ENCODE results near the gene SFRP4. TPM values are rescaled to one million over a fixed set of nuclear protein-coding genes. Genes with fewer than 3 reads are reported as not detected.
"Not testable (repeated sequence)": the region's sequence is repeated elsewhere in the genome, so short reads cannot be mapped to it uniquely, and the experiment has no call there.

SFRP4 gene
- polyA plus RNA-seq = under 1 TPM; 0.06 to 0.15 TPM

DNA sequence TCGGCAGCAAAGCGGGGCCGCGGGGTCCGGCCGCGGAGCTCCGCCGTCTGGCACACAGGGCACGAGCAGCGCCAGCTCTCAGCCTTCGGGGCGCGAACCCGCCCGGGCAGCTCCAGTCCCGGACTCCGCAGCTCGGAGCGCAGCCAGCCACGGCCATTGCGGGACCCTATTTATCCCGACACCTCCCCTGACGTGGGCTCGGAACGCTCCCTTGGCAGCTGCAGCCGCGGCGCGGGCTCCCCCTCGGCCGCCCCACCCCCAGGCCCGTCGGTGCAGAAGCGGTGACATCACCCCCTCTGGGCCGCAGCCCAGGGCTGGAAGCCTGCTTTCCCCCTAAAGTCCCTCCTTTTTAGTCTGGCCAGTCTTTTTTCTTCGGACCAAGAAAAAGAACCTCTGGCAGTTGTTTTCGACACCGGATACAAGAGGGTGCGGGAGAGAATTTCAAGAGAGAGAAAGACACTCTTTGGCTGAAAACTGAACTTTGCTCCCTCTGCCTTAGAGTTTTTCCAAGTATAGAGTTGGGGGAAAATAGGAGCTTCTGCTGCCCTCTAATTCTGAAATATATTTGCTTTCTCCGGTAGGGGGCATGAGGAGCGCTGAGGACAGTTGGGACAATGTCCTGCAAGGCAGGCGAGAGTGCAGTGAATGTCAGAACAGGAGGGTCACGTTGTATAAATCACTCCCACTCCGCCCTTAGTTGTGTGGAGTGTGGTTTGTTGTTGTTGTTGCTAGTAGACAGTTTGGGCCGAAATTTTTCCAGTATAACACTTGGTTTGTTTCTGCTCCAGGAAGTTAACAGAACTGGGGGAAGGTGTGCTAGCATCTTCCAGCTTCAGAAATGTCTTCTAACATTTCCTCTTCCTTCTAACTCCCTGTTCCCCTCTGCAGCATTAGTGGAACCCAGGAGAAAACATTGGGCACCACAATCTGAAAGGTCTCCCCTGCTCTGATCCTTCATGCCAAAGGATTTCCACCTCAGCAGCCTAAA is at the start of gene SFRP4:
SFRP4 (minus strand) TSS at position 145 of the 988 bp plus-strand sequence. CDS start 280 bp downstream, outside the sequence.
- Histone ChIP-seq H3K36me3 (ENCODE audit: control insufficient read depth in 2 of 2, insufficient read depth in 2 of 2, low read length in 1 of 2) (no peaks in the 10 kb centered on the region), H3K4me1 (ENCODE audit: control insufficient read depth in 2 of 2, insufficient read depth in 2 of 2, low read length in 1 of 2) (peaks cover 6 to 12% of the 10 kb centered on the region in 2 donors), H3K27ac (ENCODE audit: low read depth in 2 of 2, low read length in 1 of 2) (no peak within 1 kb of the TSS), H3K9me3 (ENCODE audit: control insufficient read depth in 2 of 2, insufficient read depth in 1 of 2, low read depth in 1 of 2, low read length in 1 of 2) (peaks cover 0 to 5% of the 10 kb centered on the region in 2 donors), H3K27me3 (ENCODE audit: control insufficient read depth in 1 of 2, insufficient read depth in 2 of 2, low read length in 2 of 2) (peaks cover 0 to 3% of the 10 kb centered on the region in 2 donors), H3K4me3 (ENCODE audit: low read depth in 1 of 2, low read length in 2 of 2) (peak within 1 kb of the TSS; percentile 21 to 40)
- WGBS, 2 donors = 1 to 2% methylated on average over 46 of the region's 46 CpGs

DNA sequence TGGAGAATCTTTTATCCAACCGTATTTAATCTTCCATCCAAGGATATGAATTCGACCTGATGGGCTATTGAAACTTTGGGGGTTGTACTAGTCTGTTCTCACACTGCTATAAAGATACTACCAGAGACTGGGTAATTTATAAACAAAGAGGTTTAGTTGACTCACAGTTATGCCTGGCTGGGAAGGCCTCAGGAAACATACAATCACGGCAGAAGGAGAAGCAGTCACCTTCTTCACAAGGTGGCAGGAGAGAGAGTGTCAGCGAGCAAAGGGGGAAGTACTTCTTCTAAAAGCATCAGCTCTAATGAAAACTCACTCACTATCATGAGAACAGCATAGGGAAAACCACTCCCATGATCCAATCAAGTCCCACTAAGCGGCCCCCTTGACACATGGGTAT is 47.6 kb upstream of the SFRP4 start:
- no peak overlapping the region for H3K4me3 ChIP-seq (ENCODE audit: low read depth in 1 of 2, low read length in 2 of 2)
- 63 to 71% methylated on average over 5 of the region's 5 CpGs for WGBS, 2 donors
- no peak overlapping the region for H3K27ac ChIP-seq (ENCODE audit: low read depth in 2 of 2, low read length in 1 of 2)
- no peaks in the 10 kb centered on the region for H3K4me1 ChIP-seq (ENCODE audit: control insufficient read depth in 2 of 2, insufficient read depth in 2 of 2, low read length in 1 of 2)
- no peaks in the 10 kb centered on the region for H3K27me3 ChIP-seq (ENCODE audit: control insufficient read depth in 1 of 2, insufficient read depth in 2 of 2, low read length in 2 of 2)
- no peaks in the 10 kb centered on the region for H3K9me3 ChIP-seq (ENCODE audit: control insufficient read depth in 2 of 2, insufficient read depth in 1 of 2, low read depth in 1 of 2, low read length in 1 of 2)
- H3K36me3 ChIP-seq (ENCODE audit: control insufficient read depth in 2 of 2, insufficient read depth in 2 of 2, low read length in 1 of 2) = no peaks in the 10 kb centered on the region

DNA sequence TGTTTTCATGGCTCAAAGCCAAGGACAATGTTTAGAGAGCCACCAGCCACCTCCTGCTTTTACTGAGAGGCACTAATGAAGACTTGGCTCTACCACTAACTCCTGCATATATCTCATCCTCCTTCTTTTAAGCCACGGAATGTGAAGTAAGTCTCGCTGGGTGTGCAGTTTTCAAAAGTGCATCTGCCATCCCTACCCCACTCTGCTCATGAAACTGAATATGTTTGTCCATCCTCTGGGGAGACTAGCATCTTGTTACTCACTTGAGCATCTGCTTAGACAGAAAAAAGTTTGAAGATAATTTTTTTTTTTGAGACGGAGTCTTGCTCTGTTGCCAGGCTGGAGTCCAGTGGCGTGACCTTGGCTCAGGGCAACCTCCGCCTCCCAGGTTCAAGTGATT is 44.6 kb upstream of the SFRP4 start:
- Histone ChIP-seq H3K27me3 (ENCODE audit: control insufficient read depth in 1 of 2, insufficient read depth in 2 of 2, low read length in 2 of 2) (no peaks in the 10 kb centered on the region), H3K9me3 (ENCODE audit: control insufficient read depth in 2 of 2, insufficient read depth in 1 of 2, low read depth in 1 of 2, low read length in 1 of 2) (no peaks in the 10 kb centered on the region), H3K27ac (ENCODE audit: low read depth in 2 of 2, low read length in 1 of 2) (no peak overlapping the region), H3K4me1 (ENCODE audit: control insufficient read depth in 2 of 2, insufficient read depth in 2 of 2, low read length in 1 of 2) (no peaks in the 10 kb centered on the region), H3K4me3 (ENCODE audit: low read depth in 1 of 2, low read length in 2 of 2) (no peak overlapping the region), H3K36me3 (ENCODE audit: control insufficient read depth in 2 of 2, insufficient read depth in 2 of 2, low read length in 1 of 2) (no peaks in the 10 kb centered on the region)
- 85 to 88% methylated on average over 5 of the region's 5 CpGs for WGBS, 2 donors

DNA sequence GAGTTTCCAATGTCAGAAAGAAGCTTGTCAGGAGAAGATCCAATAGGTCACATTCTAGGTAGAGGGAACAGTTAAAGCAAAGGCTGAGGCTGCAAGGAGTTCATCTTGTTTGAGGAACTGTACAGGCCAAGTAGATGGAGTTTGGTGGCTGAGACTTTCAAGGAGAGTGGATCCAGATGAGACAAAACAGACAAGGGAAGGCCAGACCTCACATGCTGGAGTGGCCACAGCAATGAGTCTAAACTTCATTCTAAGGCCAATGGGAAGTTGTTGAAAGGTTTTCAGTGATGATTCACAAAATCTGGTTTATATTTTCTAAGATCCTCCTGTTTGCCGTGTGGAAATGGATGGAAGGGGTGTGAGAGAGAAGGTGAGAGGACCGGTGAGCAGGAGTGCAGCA is 43.9 kb upstream of the SFRP4 start:
- no peaks in the 10 kb centered on the region for H3K27me3 ChIP-seq (ENCODE audit: control insufficient read depth in 1 of 2, insufficient read depth in 2 of 2, low read length in 2 of 2)
- H3K36me3 ChIP-seq (ENCODE audit: control insufficient read depth in 2 of 2, insufficient read depth in 2 of 2, low read length in 1 of 2) = no peaks in the 10 kb centered on the region
- WGBS, 2 donors = 81 to 98% methylated on average over 2 of the region's 2 CpGs
- H3K4me3 ChIP-seq (ENCODE audit: low read depth in 1 of 2, low read length in 2 of 2) = no peak overlapping the region
- H3K4me1 ChIP-seq (ENCODE audit: control insufficient read depth in 2 of 2, insufficient read depth in 2 of 2, low read length in 1 of 2) = no peaks in the 10 kb centered on the region
- H3K9me3 ChIP-seq (ENCODE audit: control insufficient read depth in 2 of 2, insufficient read depth in 1 of 2, low read depth in 1 of 2, low read length in 1 of 2) = no peaks in the 10 kb centered on the region
- no peak overlapping the region for H3K27ac ChIP-seq (ENCODE audit: low read depth in 2 of 2, low read length in 1 of 2)

- WGBS, 2 donors = 75 to 79% methylated on average over 9 of the region's 9 CpGs
- H3K4me1 ChIP-seq (ENCODE audit: control insufficient read depth in 2 of 2, insufficient read depth in 2 of 2, low read length in 1 of 2) = no peaks in the 10 kb centered on the region
- no peak overlapping the region for H3K4me3 ChIP-seq (ENCODE audit: low read depth in 1 of 2, low read length in 2 of 2)
- no peak overlapping the region for H3K27ac ChIP-seq (ENCODE audit: low read depth in 2 of 2, low read length in 1 of 2)
- no peaks in the 10 kb centered on the region for H3K9me3 ChIP-seq (ENCODE audit: control insufficient read depth in 2 of 2, insufficient read depth in 1 of 2, low read depth in 1 of 2, low read length in 1 of 2)
- no peaks in the 10 kb centered on the region for H3K36me3 ChIP-seq (ENCODE audit: control insufficient read depth in 2 of 2, insufficient read depth in 2 of 2, low read length in 1 of 2)
- no peaks in the 10 kb centered on the region for H3K27me3 ChIP-seq (ENCODE audit: control insufficient read depth in 1 of 2, insufficient read depth in 2 of 2, low read length in 2 of 2)
Measured at GRCh38 chr7:37957221-37957970, 40.8 kb upstream of the SFRP4 start.

DNA sequence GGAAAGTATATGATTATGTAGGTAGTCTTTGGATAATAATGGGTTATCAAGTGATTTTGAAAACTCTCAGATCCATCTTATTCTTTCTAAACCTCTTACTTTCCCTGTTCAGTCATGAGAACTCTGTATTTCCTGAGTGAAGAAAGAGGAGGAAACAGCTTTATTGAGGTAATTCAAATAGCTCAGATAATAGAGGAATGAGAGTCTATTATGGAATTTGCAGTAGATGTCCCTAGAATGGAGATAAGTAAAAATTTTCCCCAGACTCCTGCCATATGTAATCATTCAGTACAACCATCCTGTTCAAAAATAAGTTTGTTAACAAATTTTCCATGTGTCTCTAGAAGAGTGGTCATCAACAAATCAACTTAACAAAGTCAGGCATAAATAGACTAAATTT is 40.2 kb upstream of the SFRP4 start:
- Histone ChIP-seq H3K36me3 (ENCODE audit: control insufficient read depth in 2 of 2, insufficient read depth in 2 of 2, low read length in 1 of 2) (no peaks in the 10 kb centered on the region), H3K4me3 (ENCODE audit: low read depth in 1 of 2, low read length in 2 of 2) (no peak overlapping the region), H3K4me1 (ENCODE audit: control insufficient read depth in 2 of 2, insufficient read depth in 2 of 2, low read length in 1 of 2) (no peaks in the 10 kb centered on the region), H3K9me3 (ENCODE audit: control insufficient read depth in 2 of 2, insufficient read depth in 1 of 2, low read depth in 1 of 2, low read length in 1 of 2) (no peaks in the 10 kb centered on the region), H3K27me3 (ENCODE audit: control insufficient read depth in 1 of 2, insufficient read depth in 2 of 2, low read length in 2 of 2) (no peaks in the 10 kb centered on the region), H3K27ac (ENCODE audit: low read depth in 2 of 2, low read length in 1 of 2) (no peak overlapping the region)

GRCh38 chr7:37954217-37954616 is 37.6 kb upstream of the SFRP4 start:
- H3K9me3 ChIP-seq (ENCODE audit: control insufficient read depth in 2 of 2, insufficient read depth in 1 of 2, low read depth in 1 of 2, low read length in 1 of 2); H3K27ac ChIP-seq (ENCODE audit: low read depth in 2 of 2, low read length in 1 of 2); H3K36me3 ChIP-seq (ENCODE audit: control insufficient read depth in 2 of 2, insufficient read depth in 2 of 2, low read length in 1 of 2); H3K4me1 ChIP-seq (ENCODE audit: control insufficient read depth in 2 of 2, insufficient read depth in 2 of 2, low read length in 1 of 2); H3K4me3 ChIP-seq (ENCODE audit: low read depth in 1 of 2, low read length in 2 of 2); H3K27me3 ChIP-seq (ENCODE audit: control insufficient read depth in 1 of 2, insufficient read depth in 2 of 2, low read length in 2 of 2): not testable (repeated sequence)
- WGBS, 2 donors = 90 to 94% methylated on average over 1 of the region's 1 CpG

GRCh38 chr7:37952240-37952639 is 35.6 kb upstream of the SFRP4 start:
- Histone ChIP-seq H3K27me3 (ENCODE audit: control insufficient read depth in 1 of 2, insufficient read depth in 2 of 2, low read length in 2 of 2) (no peaks in the 10 kb centered on the region), H3K27ac (ENCODE audit: low read depth in 2 of 2, low read length in 1 of 2) (no peak overlapping the region), H3K4me3 (ENCODE audit: low read depth in 1 of 2, low read length in 2 of 2) (no peak overlapping the region), H3K4me1 (ENCODE audit: control insufficient read depth in 2 of 2, insufficient read depth in 2 of 2, low read length in 1 of 2) (no peaks in the 10 kb centered on the region), H3K36me3 (ENCODE audit: control insufficient read depth in 2 of 2, insufficient read depth in 2 of 2, low read length in 1 of 2) (no peaks in the 10 kb centered on the region), H3K9me3 (ENCODE audit: control insufficient read depth in 2 of 2, insufficient read depth in 1 of 2, low read depth in 1 of 2, low read length in 1 of 2) (no peaks in the 10 kb centered on the region)
- whole genome bisulfite sequencing, 2 donors = 72 to 78% methylated on average over 2 of the region's 2 CpGs

DNA sequence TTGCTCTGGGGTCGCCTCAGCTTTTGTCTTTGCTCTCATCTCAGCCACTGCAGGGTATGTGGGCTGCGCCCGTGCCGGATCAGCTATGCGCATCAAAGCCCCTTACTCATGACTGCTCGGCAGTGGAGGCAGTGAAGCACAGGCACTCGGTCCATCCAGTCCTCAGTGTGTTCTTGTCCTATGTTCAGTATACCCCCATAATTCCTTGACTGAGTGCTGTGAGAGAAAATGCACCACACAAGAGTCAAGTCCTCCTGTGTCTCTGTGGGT is 31.3 kb upstream of the SFRP4 start:
- Histone ChIP-seq H3K27ac (ENCODE audit: low read depth in 2 of 2, low read length in 1 of 2) (no peak overlapping the region), H3K9me3 (ENCODE audit: control insufficient read depth in 2 of 2, insufficient read depth in 1 of 2, low read depth in 1 of 2, low read length in 1 of 2) (no peaks in the 10 kb centered on the region), H3K36me3 (ENCODE audit: control insufficient read depth in 2 of 2, insufficient read depth in 2 of 2, low read length in 1 of 2) (no peaks in the 10 kb centered on the region), H3K4me1 (ENCODE audit: control insufficient read depth in 2 of 2, insufficient read depth in 2 of 2, low read length in 1 of 2) (no peaks in the 10 kb centered on the region), H3K4me3 (ENCODE audit: low read depth in 1 of 2, low read length in 2 of 2) (no peak overlapping the region), H3K27me3 (ENCODE audit: control insufficient read depth in 1 of 2, insufficient read depth in 2 of 2, low read length in 2 of 2) (no peaks in the 10 kb centered on the region)
- WGBS, 2 donors = 90 to 91% methylated on average over 7 of the region's 7 CpGs
